Omental fat pad (tissue), 4 donors: ENCODE measurements around the gene GTF2I. TPM values are rescaled to one million over a fixed set of nuclear protein-coding genes. Genes with fewer than 3 reads are reported as not detected.

ENCODE experiments used
- ATAC-seq: fragments of 150-250 bp; one replicate; pipeline ENCODE4 v1.9.1; 2016; ENCODE audit warnings: mild to moderate bottlenecking, moderate library complexity; ENCODE audit not compliant: low FRiP score
- DNase-seq: peaks from one replicate; pipeline ENCODE4 v3.0.0-alpha.2; 2019; ENCODE audit warnings: low spot score
- total RNA-seq, 4 donors: library from RNA; depleted of rRNA; stranded (reverse); fragments of >200 nt; gene quantifications; one replicate each; pipeline ENCODE4 v1.1.0, GENCODE V29; 2016
- TF ChIP-seq, protein P1 (sequence below), 3 donors: fragments of 450-650 bp; IDR thresholded peaks; one replicate each; pipeline ENCODE4 v1.5.1; 2016 to 2017; ENCODE audit warnings: antibody characterized with exemption in 3 of 3, mild to moderate bottlenecking in 3 of 3, moderate library complexity in 2 of 3

The GTF2I gene
- total RNA-seq, 4 donors from 2014 or later: 119 to 178 (median 138) TPM

DNA sequence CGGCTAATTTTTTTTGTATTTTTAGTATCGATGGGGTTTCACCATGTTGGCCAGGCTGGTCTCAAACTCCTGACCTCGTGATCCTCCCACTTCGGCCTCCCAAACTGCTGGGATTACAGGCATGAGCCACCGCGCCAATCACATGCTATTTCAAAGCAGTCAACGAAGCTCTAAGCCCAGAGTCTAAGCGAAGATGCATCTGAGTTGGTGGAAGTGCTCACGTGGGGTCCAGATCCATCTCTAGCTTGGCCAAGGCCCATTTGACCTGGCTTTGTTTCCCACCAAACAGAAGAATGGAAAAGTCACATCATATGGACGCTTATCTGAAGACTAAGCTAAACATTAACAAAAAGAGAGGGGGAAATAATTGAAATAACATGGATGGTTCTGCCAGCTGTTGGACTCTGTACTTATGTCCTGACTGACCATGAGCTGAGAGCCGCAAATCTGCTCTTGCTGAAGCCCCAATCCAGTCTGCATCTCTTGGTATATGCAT is 3.8 kb upstream of the GTF2I start:
- no peak for DNase-seq
- ATAC-seq: no peak
- TF ChIP-seq, protein P1, sequence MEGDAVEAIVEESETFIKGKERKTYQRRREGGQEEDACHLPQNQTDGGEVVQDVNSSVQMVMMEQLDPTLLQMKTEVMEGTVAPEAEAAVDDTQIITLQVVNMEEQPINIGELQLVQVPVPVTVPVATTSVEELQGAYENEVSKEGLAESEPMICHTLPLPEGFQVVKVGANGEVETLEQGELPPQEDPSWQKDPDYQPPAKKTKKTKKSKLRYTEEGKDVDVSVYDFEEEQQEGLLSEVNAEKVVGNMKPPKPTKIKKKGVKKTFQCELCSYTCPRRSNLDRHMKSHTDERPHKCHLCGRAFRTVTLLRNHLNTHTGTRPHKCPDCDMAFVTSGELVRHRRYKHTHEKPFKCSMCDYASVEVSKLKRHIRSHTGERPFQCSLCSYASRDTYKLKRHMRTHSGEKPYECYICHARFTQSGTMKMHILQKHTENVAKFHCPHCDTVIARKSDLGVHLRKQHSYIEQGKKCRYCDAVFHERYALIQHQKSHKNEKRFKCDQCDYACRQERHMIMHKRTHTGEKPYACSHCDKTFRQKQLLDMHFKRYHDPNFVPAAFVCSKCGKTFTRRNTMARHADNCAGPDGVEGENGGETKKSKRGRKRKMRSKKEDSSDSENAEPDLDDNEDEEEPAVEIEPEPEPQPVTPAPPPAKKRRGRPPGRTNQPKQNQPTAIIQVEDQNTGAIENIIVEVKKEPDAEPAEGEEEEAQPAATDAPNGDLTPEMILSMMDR (IDR thresholded peaks at IDR 0.05): no peak

DNA sequence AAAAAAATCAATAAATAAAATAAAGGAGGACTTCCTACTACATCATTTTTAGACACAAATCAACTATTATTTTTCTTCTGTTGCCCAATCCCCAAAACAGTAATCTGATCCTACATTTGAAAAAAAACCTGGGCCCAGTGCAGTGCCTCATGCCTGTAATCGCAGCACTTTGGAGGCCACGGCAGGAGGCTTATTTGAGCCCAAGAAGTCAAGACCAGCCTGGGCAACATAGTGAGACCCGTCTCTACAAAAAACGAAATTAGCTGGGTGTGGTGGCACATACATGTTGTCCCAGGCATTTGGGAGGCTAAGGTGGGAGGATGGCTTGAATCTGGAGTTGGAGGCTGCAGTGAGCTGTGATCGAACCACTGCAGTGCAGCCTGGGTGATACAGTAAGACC is 2.7 kb upstream of the GTF2I start:
- no peak for ATAC-seq

DNA sequence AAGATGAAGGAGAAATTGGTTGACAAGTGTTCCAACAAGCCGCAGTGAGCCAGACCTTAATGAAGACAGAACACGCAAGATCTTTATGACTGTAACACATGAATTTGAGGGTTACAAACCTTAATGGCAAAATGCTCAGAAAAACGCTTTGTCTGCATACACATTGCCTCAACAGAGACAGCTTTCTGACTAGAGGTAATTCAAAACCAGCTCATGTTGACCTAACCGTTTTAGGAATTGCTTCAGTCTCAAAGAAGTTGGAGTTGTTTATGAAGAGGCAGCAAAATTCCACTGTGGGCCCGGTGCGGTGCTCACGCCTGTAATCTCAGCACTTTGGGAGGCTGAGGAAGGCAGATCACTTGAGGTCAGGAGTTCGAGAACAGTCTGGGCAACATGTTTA is 2.2 kb upstream of the GTF2I start:
- ATAC-seq: no peak
- DNase-seq: no peak
- TF ChIP-seq, protein P1 (IDR thresholded peaks at IDR 0.05): no peak

More for the DNA sequence above, 2.7 kb upstream of the GTF2I start:
- DNase-seq: no peak
- TF ChIP-seq, protein P1 (IDR thresholded peaks at IDR 0.05): no peak

DNA sequence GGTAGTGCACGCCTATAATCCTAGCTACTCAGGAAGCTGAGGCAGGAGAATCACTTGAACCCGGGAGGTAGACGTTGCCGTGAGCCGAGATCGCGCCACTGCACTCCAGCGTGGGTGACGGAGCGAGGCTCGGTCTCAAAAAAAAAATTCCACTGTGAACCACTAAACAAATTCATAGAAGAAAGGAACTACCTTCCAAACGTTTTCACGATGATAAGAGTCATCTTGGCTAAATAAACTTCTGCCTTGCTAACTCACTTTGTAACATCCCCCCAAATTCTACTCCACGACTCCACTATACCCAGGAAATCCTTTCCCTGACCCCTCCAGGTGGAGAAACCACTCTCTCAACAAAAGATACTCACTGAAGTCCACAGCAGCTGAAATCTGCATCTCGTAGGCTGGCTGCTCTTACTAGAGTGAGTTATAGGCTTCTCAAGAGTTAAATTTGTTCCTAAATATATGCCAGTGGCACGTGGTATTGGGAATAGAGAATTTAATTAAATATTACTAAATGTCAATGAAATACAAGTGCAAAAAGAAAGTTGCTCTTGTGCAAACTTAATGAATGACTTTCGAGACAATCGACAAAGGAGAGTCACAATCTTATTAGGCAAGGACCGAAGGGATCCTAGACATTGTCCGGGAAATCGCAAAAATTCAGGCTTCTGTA is 1.6 kb upstream of the GTF2I start:
- no peak for DNase-seq
- TF ChIP-seq, protein P1 (IDR thresholded peaks at IDR 0.05): no peak
- ATAC-seq: no peak

DNA sequence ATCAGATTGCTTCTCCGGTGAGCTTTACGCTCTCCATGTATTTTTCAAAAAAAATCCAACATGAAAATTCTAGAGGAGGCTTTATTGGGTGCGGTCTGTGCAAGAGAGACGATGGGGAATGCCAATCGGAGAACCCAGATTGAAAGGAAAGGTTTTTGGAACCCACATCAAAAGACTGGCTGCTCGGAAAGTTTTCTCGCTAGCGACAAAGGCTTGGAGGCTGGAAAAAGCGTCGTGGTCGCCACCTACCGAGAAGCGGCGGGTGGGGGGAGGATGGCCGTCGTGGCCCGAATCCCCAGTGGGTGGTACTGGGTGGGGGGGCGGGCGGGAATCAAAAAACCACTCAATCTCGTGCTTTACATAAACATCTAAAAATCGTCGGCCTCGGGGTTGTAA is 1.1 kb upstream of the GTF2I start:
- ATAC-seq (no peak), DNase-seq (no peak)
- TF ChIP-seq, protein P1 (IDR thresholded peaks at IDR 0.05): no peak

DNA sequence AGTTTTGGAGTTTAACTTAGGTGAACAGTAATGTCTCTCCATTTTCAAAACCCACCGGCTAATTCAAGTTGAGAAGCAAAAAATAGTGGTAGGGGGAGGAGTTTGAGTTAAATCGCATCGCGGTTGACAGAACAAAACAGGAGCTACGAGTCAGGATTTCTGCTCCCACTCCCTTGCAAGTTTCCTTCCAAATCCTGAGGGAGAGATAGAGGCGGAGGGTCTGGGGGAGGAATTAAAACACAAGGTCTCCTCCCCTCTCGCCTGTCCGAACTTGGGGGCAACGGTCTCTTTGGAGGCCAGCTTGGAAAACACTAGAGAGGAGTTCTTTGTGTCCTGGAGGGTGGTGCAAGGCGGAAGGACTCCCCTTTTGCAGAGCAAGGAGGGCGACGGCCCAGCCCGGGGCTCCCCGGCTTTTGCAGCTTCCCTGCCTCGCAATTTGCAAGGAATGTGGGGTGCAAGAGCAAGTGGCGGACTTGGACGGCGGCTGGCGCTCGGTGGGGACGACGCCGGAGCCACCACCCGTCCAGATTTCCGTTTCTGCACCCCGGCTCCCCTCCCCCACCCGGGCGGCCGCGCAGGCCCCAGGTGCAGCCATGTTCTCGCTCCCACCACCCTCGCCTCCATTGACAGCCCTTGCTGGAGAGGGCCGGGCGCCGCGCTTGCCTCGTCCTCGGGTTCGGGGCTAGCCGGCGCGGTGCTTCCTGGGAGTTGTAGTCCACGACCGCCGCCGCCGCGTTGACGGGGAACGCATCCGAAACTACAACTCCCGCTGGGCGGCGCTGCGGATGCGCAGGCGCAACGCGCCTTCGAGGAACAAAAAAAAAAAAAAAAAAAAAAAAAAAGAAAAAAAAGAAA is 454 bp upstream of the GTF2I start:
- ATAC-seq (peak; percentile 89), DNase-seq (peak; percentile 90)
- TF ChIP-seq, protein P1 (IDR thresholded peaks at IDR 0.05): no peak
